Measurements from ENCODE around the gene LRRC40.
A peak's percentile ranks its signal among the peaks of the same experiment; 100 is the strongest.

The LRRC40 gene

GRCh38 chr1:70205434-70206118, at the start of gene LRRC40:
Gene LRRC40, minus strand, starts transcription at chr1:70205579. Its CDS starts 39 bp downstream, at chr1:70205540.
- H3K36me3 Mint-ChIP-seq = peaks cover 10 to 17% of the 10 kb centered on the region in 2 donors
- H3K4me1 Mint-ChIP-seq = peaks cover 28 to 66% of the 10 kb centered on the region in 2 donors
- DNase-seq = peak; percentile 97

GRCh38 chr1:70248729-70249128, 43.4 kb upstream of the LRRC40 start:
- Mint-ChIP-seq H3K36me3 (peaks cover 33 to 59% of the 10 kb centered on the region in 2 donors), H3K27ac (peak overlapping the region; percentile 52), H3K27me3 (no peaks in the 10 kb centered on the region), H3K9me3 (no peaks in the 10 kb centered on the region), H3K4me3 (no peak overlapping the region), H3K4me1 (peaks cover 2 to 10% of the 10 kb centered on the region in 2 donors)
- ATAC-seq (replicated peaks) (no peak), DNase-seq (no peak)

More at GRCh38 chr1:70205434-70206118, at the start of gene LRRC40:
- Mint-ChIP-seq H3K27me3 (no peaks in the 10 kb centered on the region), H3K4me3 (peak within 1 kb of the TSS; percentile 96), H3K9me3 (no peaks in the 10 kb centered on the region), H3K27ac (peak within 1 kb of the TSS; percentile 100)
- peak; percentile 96 for ATAC-seq (replicated peaks)

- Mint-ChIP-seq H3K4me1 (peaks cover 2 to 10% of the 10 kb centered on the region in 2 donors), H3K9me3 (no peaks in the 10 kb centered on the region), H3K27ac (no peak overlapping the region), H3K27me3 (no peaks in the 10 kb centered on the region), H3K4me3 (no peak overlapping the region), H3K36me3 (peaks cover 28 to 58% of the 10 kb centered on the region in 2 donors)
- ATAC-seq (replicated peaks) (no peak), DNase-seq (no peak)
Measured at GRCh38 chr1:70247768-70248167, 42.4 kb upstream of the LRRC40 start.

GRCh38 chr1:70247122-70247521, 41.7 kb upstream of the LRRC40 start:
- DNase-seq = no peak
- H3K27ac Mint-ChIP-seq = no peak overlapping the region
- no peaks in the 10 kb centered on the region for H3K27me3 Mint-ChIP-seq
- no peaks in the 10 kb centered on the region for H3K9me3 Mint-ChIP-seq
- H3K4me3 Mint-ChIP-seq = no peak overlapping the region
- ATAC-seq (replicated peaks) = no peak
- peaks cover 28 to 57% of the 10 kb centered on the region in 2 donors for H3K36me3 Mint-ChIP-seq
- peaks cover 2 to 10% of the 10 kb centered on the region in 2 donors for H3K4me1 Mint-ChIP-seq

GRCh38 chr1:70239940-70240339, 34.6 kb upstream of the LRRC40 start:
- H3K4me1 Mint-ChIP-seq = no peaks in the 10 kb centered on the region
- H3K36me3 Mint-ChIP-seq = peaks cover 15 to 46% of the 10 kb centered on the region in 2 donors
- ATAC-seq (replicated peaks) = no peak
- no peaks in the 10 kb centered on the region for H3K27me3 Mint-ChIP-seq
- no peak for DNase-seq
- no peak overlapping the region for H3K4me3 Mint-ChIP-seq
- H3K9me3 Mint-ChIP-seq = no peaks in the 10 kb centered on the region
- H3K27ac Mint-ChIP-seq = no peak overlapping the region

GRCh38 chr1:70234733-70235132, 29.4 kb upstream of the LRRC40 start:
- Mint-ChIP-seq H3K27ac (peak overlapping the region; percentile 9), H3K4me3 (no peak overlapping the region), H3K27me3 (no peaks in the 10 kb centered on the region), H3K9me3 (no peaks in the 10 kb centered on the region), H3K36me3 (peaks cover 27 to 34% of the 10 kb centered on the region in 2 donors), H3K4me1 (peaks cover 2 to 6% of the 10 kb centered on the region in 2 donors)
- ATAC-seq (replicated peaks) (no peak), DNase-seq (no peak)

GRCh38 chr1:70231475-70231874, 26.1 kb upstream of the LRRC40 start:
- peaks cover 25 to 36% of the 10 kb centered on the region in 2 donors for H3K36me3 Mint-ChIP-seq
- H3K4me3 Mint-ChIP-seq = no peak overlapping the region

GRCh38 chr1:70228670-70229069, 23.3 kb upstream of the LRRC40 start:
- ATAC-seq (replicated peaks) (no peak), DNase-seq (no peak)
- Mint-ChIP-seq H3K27me3 (no peaks in the 10 kb centered on the region), H3K27ac (no peak overlapping the region), H3K4me1 (peaks cover 6 to 31% of the 10 kb centered on the region in 2 donors), H3K36me3 (peaks cover 23 to 31% of the 10 kb centered on the region in 2 donors), H3K4me3 (no peak overlapping the region), H3K9me3 (no peaks in the 10 kb centered on the region)

More at GRCh38 chr1:70231475-70231874, 26.1 kb upstream of the LRRC40 start:
- Mint-ChIP-seq H3K4me1 (peaks cover 2 to 18% of the 10 kb centered on the region in 2 donors), H3K9me3 (no peaks in the 10 kb centered on the region), H3K27ac (no peak overlapping the region), H3K27me3 (no peaks in the 10 kb centered on the region)
- DNase-seq (no peak), ATAC-seq (replicated peaks) (no peak)

GRCh38 chr1:70227439-70227838, 22.1 kb upstream of the LRRC40 start:
- no peak for ATAC-seq (replicated peaks)
- no peak for DNase-seq
- Mint-ChIP-seq H3K9me3 (no peaks in the 10 kb centered on the region), H3K36me3 (peaks cover 13 to 21% of the 10 kb centered on the region in 2 donors), H3K27ac (no peak overlapping the region), H3K4me1 (peaks cover 11 to 34% of the 10 kb centered on the region in 2 donors), H3K27me3 (no peaks in the 10 kb centered on the region), H3K4me3 (no peak overlapping the region)

GRCh38 chr1:70224954-70225353, 19.6 kb upstream of the LRRC40 start:
- peaks cover 14 to 27% of the 10 kb centered on the region in 2 donors for H3K36me3 Mint-ChIP-seq
- DNase-seq (no peak), ATAC-seq (replicated peaks) (no peak)
- H3K4me3 Mint-ChIP-seq = no peak overlapping the region
- H3K27ac Mint-ChIP-seq = no peak overlapping the region
- H3K4me1 Mint-ChIP-seq = peaks cover 13 to 44% of the 10 kb centered on the region in 2 donors
- no peaks in the 10 kb centered on the region for H3K9me3 Mint-ChIP-seq
- H3K27me3 Mint-ChIP-seq = no peaks in the 10 kb centered on the region

- DNase-seq = no peak
- Mint-ChIP-seq H3K9me3 (no peaks in the 10 kb centered on the region), H3K4me1 (peaks cover 16 to 46% of the 10 kb centered on the region in 2 donors), H3K27me3 (no peaks in the 10 kb centered on the region), H3K4me3 (no peak overlapping the region), H3K36me3 (peaks cover 12 to 22% of the 10 kb centered on the region in 2 donors), H3K27ac (no peak overlapping the region)
- ATAC-seq (replicated peaks) = no peak
Measured at GRCh38 chr1:70222716-70223235, 17.4 kb upstream of the LRRC40 start.

GRCh38 chr1:70221238-70222121, 16.1 kb upstream of the LRRC40 start, which contains the start of gene SRSF11:
Gene SRSF11, plus strand, starts transcription at chr1:70221380. Its CDS starts 257 bp downstream, at chr1:70221637.
- Mint-ChIP-seq H3K27me3 (no peaks in the 10 kb centered on the region), H3K27ac (peak within 1 kb of the TSS; percentile 98), H3K4me1 (peaks cover 16 to 35% of the 10 kb centered on the region in 2 donors), H3K36me3 (peaks cover 16 to 27% of the 10 kb centered on the region in 2 donors), H3K9me3 (no peaks in the 10 kb centered on the region), H3K4me3 (peak within 1 kb of the TSS; percentile 91 to 94)
- DNase-seq (peak; percentile 94), ATAC-seq (replicated peaks) (peak; percentile 95 to 98)

- Mint-ChIP-seq H3K27me3 (no peaks in the 10 kb centered on the region), H3K27ac (peak overlapping the region; percentile 98), H3K4me3 (peak overlapping the region; percentile 91 to 94), H3K9me3 (no peaks in the 10 kb centered on the region), H3K36me3 (peaks cover 16 to 27% of the 10 kb centered on the region in 2 donors), H3K4me1 (peaks cover 16 to 35% of the 10 kb centered on the region in 2 donors)
- DNase-seq = no peak
- ATAC-seq (replicated peaks) = no peak
Measured at GRCh38 chr1:70220517-70221237, 15.3 kb upstream of the LRRC40 start.

GRCh38 chr1:70220015-70220414, 14.6 kb upstream of the LRRC40 start:
- H3K9me3 Mint-ChIP-seq = no peaks in the 10 kb centered on the region
- peaks cover 16 to 35% of the 10 kb centered on the region in 2 donors for H3K4me1 Mint-ChIP-seq
- DNase-seq (no peak), ATAC-seq (replicated peaks) (no peak)
- H3K27me3 Mint-ChIP-seq = no peaks in the 10 kb centered on the region
- H3K36me3 Mint-ChIP-seq = peaks cover 20 to 31% of the 10 kb centered on the region in 2 donors
- H3K27ac Mint-ChIP-seq = no peak overlapping the region
- peak overlapping the region; percentile 30 to 56 for H3K4me3 Mint-ChIP-seq
